PC-3 (cell line): ENCODE data around the gene PKLR. TPM values are rescaled to one million over a fixed set of nuclear protein-coding genes. Genes with fewer than 3 reads are reported as not detected.

ENCODE experiments used
- ATAC-seq: fragments of 200-7000 bp; cut with Tn5 transposase; 2 replicates; pipeline ENCODE4 v1.9.1; 2020; ENCODE audit warnings: mild to moderate bottlenecking, moderate library complexity
- BruUV-seq: library from RNA; stranded (reverse); fragments of 400-500 nt; replicated peaks from 2 replicates; lab custom pipeline; 2021; lab: Mats Ljungman, UMichigan
- CTCF ChIA-PET: fragments of 300-600 bp; sonication (Branson Sonifier 250); formaldehyde crosslinking; loops from one replicate; lab custom pipeline; 2022; ENCODE audit warnings: antibody characterized with exemption; lab: Charles Lee
- POLR2A ChIA-PET: fragments of 300-600 bp; sonication (Branson Sonifier 250); formaldehyde crosslinking; loops from one replicate; lab custom pipeline; 2022; ENCODE audit warnings: antibody characterized with exemption; ENCODE audit not compliant: unreplicated experiment; lab: Charles Lee
- DNase-seq: peaks from one replicate; pipeline ENCODE4 v3.0.0-alpha.2; 2015
- H2AFZ ChIP-seq: fragments of 300-600 bp; sonication (generic); 2 replicates; pipeline ENCODE4 v1.6.0; 2016; ENCODE audit warnings: antibody characterized with exemption, low read length
- H3F3A ChIP-seq: fragments of 300-600 bp; sonication (generic); one replicate; pipeline ENCODE4 v1.6.0; 2017; ENCODE audit warnings: antibody characterized with exemption, low read length, control low read depth, mild to moderate bottlenecking; ENCODE audit not compliant: unreplicated experiment
- H3K27ac ChIP-seq: fragments of 300-600 bp; sonication (generic); 2 replicates; pipeline ENCODE4 v1.5.1; 2016; ENCODE audit warnings: mild to moderate bottlenecking, low read length
- H3K27me3 ChIP-seq: fragments of 300-600 bp; sonication (generic); 2 replicates; pipeline ENCODE4 v1.6.1; 2016; ENCODE audit warnings: low read length, mixed read lengths
- H3K36me3 ChIP-seq: fragments of 300-600 bp; sonication (generic); 2 replicates; pipeline ENCODE4 v1.6.1; 2016; ENCODE audit warnings: low read depth, mixed run types, low read length, mixed read lengths
- H3K4me1 ChIP-seq: fragments of 300-600 bp; sonication (generic); 2 replicates; pipeline ENCODE4 v1.5.1; 2016; ENCODE audit warnings: low read length; ENCODE audit not compliant: insufficient read depth
- H3K4me2 ChIP-seq: fragments of 300-600 bp; sonication (generic); 2 replicates; pipeline ENCODE4 v1.6.0; 2016; ENCODE audit warnings: low read length
- H3K4me3 ChIP-seq: fragments of 300-600 bp; sonication (generic); 2 replicates; pipeline ENCODE4 v1.5.1; 2016; ENCODE audit warnings: mild to moderate bottlenecking, low read length, mixed read lengths
- H3K79me2 ChIP-seq: fragments of 300-600 bp; sonication (generic); 2 replicates; pipeline ENCODE4 v1.6.1; 2017; ENCODE audit warnings: low read length, mixed read lengths
- H3K9ac ChIP-seq: fragments of 300-600 bp; sonication (generic); 2 replicates; pipeline ENCODE4 v1.6.0; 2016; ENCODE audit warnings: mild to moderate bottlenecking, low read length
- H3K9me2 ChIP-seq: fragments of 300-600 bp; sonication (generic); replicated peaks from 2 replicates; pipeline ENCODE4 v1.6.1; 2016; ENCODE audit warnings: mixed run types, low read length, mixed read lengths
- H3K9me3 ChIP-seq: fragments of 300-600 bp; sonication (generic); 2 replicates; pipeline ENCODE4 v1.6.1; 2016; ENCODE audit warnings: low read length, mixed read lengths
- H4K20me1 ChIP-seq: fragments of 300-600 bp; sonication (generic); 2 replicates; pipeline ENCODE4 v1.6.1; 2016; ENCODE audit warnings: low read length, mixed read lengths
- EZH2 ChIP-seq: fragments of 300-600 bp; sonication (generic); IDR thresholded peaks from one replicate; pipeline ENCODE4 v1.6.1; 2017; ENCODE audit warnings: antibody characterized with exemption, mild to moderate bottlenecking, low read length; ENCODE audit not compliant: unreplicated experiment
- EZH2phosphoT487 ChIP-seq: fragments of 300-600 bp; sonication (generic); IDR thresholded peaks from 2 replicates; pipeline ENCODE4 v1.6.1; 2018; ENCODE audit warnings: mild to moderate bottlenecking, antibody characterized with exemption, low read length, borderline replicate concordance
- intact Hi-C: fragments of 100-400 bp; cut with micrococcal nuclease; formaldehyde crosslinking; loops from 2 replicates; pipeline ENCODE4 v1.9.0; 2023
- total RNA-seq: library from RNA; depleted of rRNA; stranded (reverse); fragments of >200 nt; gene quantifications from 2 replicates; pipeline ENCODE4 v1.2.3, GENCODE V29; 2014
- TF ChIP-seq, protein P1 (sequence below): fragments of 300-600 bp; sonication (generic); conservative IDR thresholded peaks from 2 replicates; pipeline ENCODE4 v1.5.1; 2017; ENCODE audit warnings: antibody characterized with exemption, low read depth, mild to moderate bottlenecking, low read length

The PKLR gene
- total RNA-seq, 1 experiment from 2014 or later = not detected

- peaks cover 35% of the 10 kb centered on the region for H3K79me2 ChIP-seq
- H3K4me1 ChIP-seq = peaks cover 18% of the 10 kb centered on the region
- TF ChIP-seq EZH2 (no peak), EZH2phosphoT487 (no peak)
- TF ChIP-seq, protein P1, sequence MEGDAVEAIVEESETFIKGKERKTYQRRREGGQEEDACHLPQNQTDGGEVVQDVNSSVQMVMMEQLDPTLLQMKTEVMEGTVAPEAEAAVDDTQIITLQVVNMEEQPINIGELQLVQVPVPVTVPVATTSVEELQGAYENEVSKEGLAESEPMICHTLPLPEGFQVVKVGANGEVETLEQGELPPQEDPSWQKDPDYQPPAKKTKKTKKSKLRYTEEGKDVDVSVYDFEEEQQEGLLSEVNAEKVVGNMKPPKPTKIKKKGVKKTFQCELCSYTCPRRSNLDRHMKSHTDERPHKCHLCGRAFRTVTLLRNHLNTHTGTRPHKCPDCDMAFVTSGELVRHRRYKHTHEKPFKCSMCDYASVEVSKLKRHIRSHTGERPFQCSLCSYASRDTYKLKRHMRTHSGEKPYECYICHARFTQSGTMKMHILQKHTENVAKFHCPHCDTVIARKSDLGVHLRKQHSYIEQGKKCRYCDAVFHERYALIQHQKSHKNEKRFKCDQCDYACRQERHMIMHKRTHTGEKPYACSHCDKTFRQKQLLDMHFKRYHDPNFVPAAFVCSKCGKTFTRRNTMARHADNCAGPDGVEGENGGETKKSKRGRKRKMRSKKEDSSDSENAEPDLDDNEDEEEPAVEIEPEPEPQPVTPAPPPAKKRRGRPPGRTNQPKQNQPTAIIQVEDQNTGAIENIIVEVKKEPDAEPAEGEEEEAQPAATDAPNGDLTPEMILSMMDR = no peak
- H3K27ac ChIP-seq = peak within 1 kb of the TSS; percentile 44
- no peaks in the 10 kb centered on the region for H3K27me3 ChIP-seq
- CTCF ChIA-PET = interaction anchor here (0.6 to 1.4 kb wide), 6 partner anchors 23 to 312 kb away, joined by 3 to 12 read pairs (median 3); partner anchors contain the start of gene PYGO2
- no peaks in the 10 kb centered on the region for H3K9me3 ChIP-seq
- peaks cover 6% of the 10 kb centered on the region; the same call in 1 of the 2 replicates for H4K20me1 ChIP-seq
- H3K4me2 ChIP-seq = peak within 1 kb of the TSS; percentile 95
- POLR2A ChIA-PET = interaction anchor here (1.1 kb wide), 1 partner anchor 50 kb away, joined by 6 read pairs; no protein-coding TSS in a partner anchor
- DNase-seq (peak; percentile 98), ATAC-seq (peak; percentile 83)
- peak within 1 kb of the TSS; percentile 90 for H3K4me3 ChIP-seq
- H3K9ac ChIP-seq = peak within 1 kb of the TSS; percentile 91
- no peaks in the 10 kb centered on the region for H3K9me2 ChIP-seq
- intact Hi-C loops = loop anchor here (1.0 kb wide), 1 partner anchor 23 kb away; no protein-coding TSS in a partner anchor
- TSS peak; percentile 67 for BruUV-seq
- H2AFZ ChIP-seq = peak within 1 kb of the TSS; percentile 78
- H3K36me3 ChIP-seq = peaks cover 20% of the 10 kb centered on the region
- no peaks in the 10 kb centered on the region for H3F3A ChIP-seq
Observed at GRCh38 chr1:155273343-155274245, 27.6 kb downstream of the PKLR start, which contains the start of gene CLK2. TSS of gene CLK2 (minus strand) at chr1:155273504. CDS start at chr1:155270977, 2,527 bp downstream.

DNA sequence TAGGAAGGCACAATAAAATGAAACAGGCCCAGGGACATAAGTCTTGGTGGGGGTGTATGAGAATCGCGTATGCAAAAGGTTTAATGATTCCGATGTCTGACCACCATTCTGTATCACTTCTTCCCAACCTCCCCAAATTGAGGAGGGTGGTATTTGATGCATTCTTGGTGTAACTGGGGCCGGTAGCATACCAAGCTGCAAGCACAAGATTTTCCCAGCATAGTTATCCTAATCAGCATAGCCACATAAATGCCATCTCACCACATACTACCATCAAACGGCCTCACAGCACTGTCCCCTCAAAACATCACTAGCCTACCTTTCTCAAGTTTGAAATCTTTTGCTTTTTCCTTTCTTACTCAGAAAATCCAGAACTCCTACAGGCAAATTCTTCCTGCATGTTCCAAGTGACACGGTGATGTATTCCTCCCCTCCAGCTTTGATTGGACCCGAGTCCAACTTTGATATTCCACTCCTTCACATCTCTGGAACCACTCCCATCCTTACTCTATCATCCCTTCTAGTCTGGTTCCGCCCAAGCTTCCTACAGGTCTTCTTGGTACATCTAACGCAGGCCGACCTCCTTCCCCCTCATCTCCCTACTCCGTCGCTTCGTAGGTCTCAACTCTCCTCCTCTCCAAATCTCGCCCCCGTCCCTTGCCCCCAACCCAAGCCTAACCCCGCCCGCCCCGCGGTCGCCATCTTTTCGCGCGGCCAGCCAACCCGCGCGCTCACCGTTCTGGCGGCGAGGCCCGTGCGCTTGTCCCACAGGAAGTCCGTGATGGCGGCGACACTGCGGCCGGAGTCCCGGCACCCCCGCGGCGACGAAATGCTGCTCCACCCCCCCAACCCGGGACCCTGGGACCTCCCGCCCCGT lies 28.5 kb downstream of the PKLR start:
- TF ChIP-seq EZH2 (no peak), EZH2phosphoT487 (no peak)
- TF ChIP-seq, protein P1 = no peak
- TSS peak; percentile 71 for BruUV-seq
- ATAC-seq (peak; percentile 42), DNase-seq (peak; percentile 46)
- CTCF ChIA-PET = interaction anchor here (0.6 to 1.4 kb wide), 5 partner anchors 22 to 70 kb away, joined by 3 to 12 read pairs (median 3); no protein-coding TSS in a partner anchor
- H3K4me2 ChIP-seq = peak overlapping the region; percentile 95
- H3K79me2 ChIP-seq = peaks cover 35% of the 10 kb centered on the region
- H3F3A ChIP-seq = no peaks in the 10 kb centered on the region
- intact Hi-C loops = loop anchor here (1.0 kb wide), 1 partner anchor 22 kb away; no protein-coding TSS in a partner anchor
- POLR2A ChIA-PET = interaction anchor here (0.5 to 1.1 kb wide), 2 partner anchors 14 to 51 kb away, joined by 6 to 21 read pairs; no protein-coding TSS in a partner anchor
- peak overlapping the region; percentile 44 for H3K27ac ChIP-seq
- no peaks in the 10 kb centered on the region for H3K27me3 ChIP-seq
- peak overlapping the region; percentile 91 for H3K9ac ChIP-seq
- H3K9me2 ChIP-seq = no peaks in the 10 kb centered on the region
- peak overlapping the region; percentile 90 for H3K4me3 ChIP-seq
- peak overlapping the region; percentile 78; the same call in 1 of the 2 replicates for H2AFZ ChIP-seq
- no peaks in the 10 kb centered on the region for H3K9me3 ChIP-seq
- peaks cover 6% of the 10 kb centered on the region; the same call in 1 of the 2 replicates for H4K20me1 ChIP-seq
- peaks cover 29% of the 10 kb centered on the region for H3K36me3 ChIP-seq
- peaks cover 16% of the 10 kb centered on the region for H3K4me1 ChIP-seq
